Panc1 (cell line): Measurements from ENCODE around the gene FAM89A. TPM values are rescaled to one million over a fixed set of nuclear protein-coding genes. Genes with fewer than 3 reads are reported as not detected.
A peak's percentile ranks its signal among the peaks of the same experiment; 100 is the strongest.

Source experiments
- ATAC-seq: fragments of 200-7000 bp; cut with Tn5 transposase; 2 replicates; pipeline ENCODE4 v1.9.1; 2020; ENCODE audit warnings: mild to moderate bottlenecking, moderate library complexity
- BruUV-seq: library from RNA; stranded (reverse); fragments of 400-500 nt; replicated peaks from 2 replicates; lab custom pipeline; 2021; lab: Mats Ljungman, UMichigan
- CTCF ChIA-PET: fragments of 300-600 bp; sonication (Branson Sonifier 250); formaldehyde crosslinking; loops from one replicate; lab custom pipeline; 2022; ENCODE audit warnings: antibody characterized with exemption; lab: Charles Lee
- POLR2A ChIA-PET: fragments of 300-600 bp; sonication (Branson Sonifier 250); formaldehyde crosslinking; loops from one replicate; lab custom pipeline; 2022; ENCODE audit warnings: antibody characterized with exemption; lab: Charles Lee
- DNase-seq: peaks from one replicate; pipeline ENCODE4 v3.0.0-alpha.2; 2010; ENCODE audit warnings: low read depth, low spot score
- H3K27ac ChIP-seq: 2 replicates; pipeline ENCODE4 v1.5.1; 2011; ENCODE audit warnings: mild to moderate bottlenecking, low read length, inconsistent platforms
- H3K27me3 ChIP-seq: fragments of 200-500 bp; sonication (Bioruptor generic); 2 replicates; pipeline ENCODE4 v1.6.0; 2014; ENCODE audit warnings: low read length, inconsistent platforms; ENCODE audit not compliant: control insufficient read depth, insufficient read depth
- H3K36me3 ChIP-seq: fragments of 200-500 bp; sonication (Bioruptor generic); 2 replicates; pipeline ENCODE4 v1.5.1; 2014; ENCODE audit warnings: inconsistent platforms, mild to moderate bottlenecking, low read length, moderate library complexity; ENCODE audit not compliant: control insufficient read depth, insufficient read depth
- H3K4me1 ChIP-seq: 2 replicates; pipeline ENCODE4 v1.5.1; 2011; ENCODE audit warnings: inconsistent platforms, mild to moderate bottlenecking, low read length, moderate library complexity; ENCODE audit not compliant: control insufficient read depth, insufficient read depth
- H3K4me3 ChIP-seq, 2 experiments: 2 replicates each; pipeline ENCODE4 v1.5.1; 2011 to 2012; ENCODE audit warnings: low read depth in 2 of 2, low read length in 2 of 2, mild to moderate bottlenecking in 2 of 2, inconsistent platforms in 1 of 2, moderate library complexity in 1 of 2
- H3K9me3 ChIP-seq: fragments of 200-500 bp; sonication (Bioruptor generic); 2 replicates; pipeline ENCODE4 v1.5.1; 2014; ENCODE audit warnings: low read depth, mild to moderate bottlenecking, inconsistent platforms, low read length, moderate library complexity; ENCODE audit not compliant: control insufficient read depth, insufficient read depth
- CTCF ChIP-seq: fragments of 450-650 bp; IDR thresholded peaks from 2 replicates; pipeline ENCODE4 v1.5.1; 2017; ENCODE audit warnings: mild to moderate bottlenecking
- POLR2AphosphoS5 ChIP-seq: IDR thresholded peaks from 2 replicates; pipeline ENCODE4 v1.6.1; 2012; ENCODE audit warnings: mild to moderate bottlenecking, low read depth, low read length, moderate library complexity
- SIN3A ChIP-seq: IDR thresholded peaks from 2 replicates; pipeline ENCODE4 v1.6.1; 2012; ENCODE audit warnings: low read depth, mild to moderate bottlenecking, low read length, moderate library complexity, borderline replicate concordance; ENCODE audit not compliant: insufficient read depth
- TCF7L2 ChIP-seq: IDR thresholded peaks from 2 replicates; pipeline ENCODE4 v1.6.1; 2011; ENCODE audit warnings: mild to moderate bottlenecking, low read depth, low read length, inconsistent platforms
- in situ Hi-C: cut with HindIII; loops from 2 replicates; pipeline ENCODE4 v1.10.0; 2016; ENCODE audit warnings: low sequenced_read_pairs, low pct_unique_long_range_greater_than_20kb
- intact Hi-C: fragments of 100-400 bp; cut with micrococcal nuclease; formaldehyde crosslinking; loops from one replicate; pipeline ENCODE4 v1.10.0; 2022; ENCODE audit not compliant: unreplicated experiment
- total RNA-seq: library from RNA; stranded (reverse); gene quantifications from one replicate; pipeline ENCODE4 v1.2.1, GENCODE V29; 2021; ENCODE audit not compliant: unreplicated experiment
- TF ChIP-seq, protein P1 (sequence below), 2 experiments: IDR thresholded peaks; 2 replicates each; pipeline ENCODE4 v1.6.1; 2011 to 2012; ENCODE audit warnings: low read depth in 2 of 2, control low read depth in 1 of 2, low read length in 1 of 2, mild to moderate bottlenecking in 1 of 2, moderate library complexity in 1 of 2; ENCODE audit not compliant: insufficient read depth in 1 of 2

FAM89A gene
- total RNA-seq, 1 experiment from 2014 or later: 2.2 TPM

- intact Hi-C loops: no loop called here
- CTCF ChIA-PET: no interaction called here
- ATAC-seq: peak; percentile 13
Observed at GRCh38 chr1:230977761-230978490, 62.1 kb downstream of the FAM89A start.

GRCh38 chr1:230976825-230977747 is 63.0 kb downstream of the FAM89A start:
- POLR2A ChIA-PET: no interaction called here
- no peaks in the 10 kb centered on the region for H3K27me3 ChIP-seq

More at GRCh38 chr1:230977761-230978490, 62.1 kb downstream of the FAM89A start:
- POLR2A ChIA-PET: no interaction called here
- DNase-seq: no peak
- Histone ChIP-seq H3K27ac (peak overlapping the region; percentile 54), H3K27me3 (no peaks in the 10 kb centered on the region), H3K36me3 (peaks cover 2% of the 10 kb centered on the region), H3K9me3 (no peaks in the 10 kb centered on the region), H3K4me1 (peaks cover 9% of the 10 kb centered on the region), H3K4me3 (peak overlapping the region; percentile 95 to 96)
- TF ChIP-seq, protein P1, sequence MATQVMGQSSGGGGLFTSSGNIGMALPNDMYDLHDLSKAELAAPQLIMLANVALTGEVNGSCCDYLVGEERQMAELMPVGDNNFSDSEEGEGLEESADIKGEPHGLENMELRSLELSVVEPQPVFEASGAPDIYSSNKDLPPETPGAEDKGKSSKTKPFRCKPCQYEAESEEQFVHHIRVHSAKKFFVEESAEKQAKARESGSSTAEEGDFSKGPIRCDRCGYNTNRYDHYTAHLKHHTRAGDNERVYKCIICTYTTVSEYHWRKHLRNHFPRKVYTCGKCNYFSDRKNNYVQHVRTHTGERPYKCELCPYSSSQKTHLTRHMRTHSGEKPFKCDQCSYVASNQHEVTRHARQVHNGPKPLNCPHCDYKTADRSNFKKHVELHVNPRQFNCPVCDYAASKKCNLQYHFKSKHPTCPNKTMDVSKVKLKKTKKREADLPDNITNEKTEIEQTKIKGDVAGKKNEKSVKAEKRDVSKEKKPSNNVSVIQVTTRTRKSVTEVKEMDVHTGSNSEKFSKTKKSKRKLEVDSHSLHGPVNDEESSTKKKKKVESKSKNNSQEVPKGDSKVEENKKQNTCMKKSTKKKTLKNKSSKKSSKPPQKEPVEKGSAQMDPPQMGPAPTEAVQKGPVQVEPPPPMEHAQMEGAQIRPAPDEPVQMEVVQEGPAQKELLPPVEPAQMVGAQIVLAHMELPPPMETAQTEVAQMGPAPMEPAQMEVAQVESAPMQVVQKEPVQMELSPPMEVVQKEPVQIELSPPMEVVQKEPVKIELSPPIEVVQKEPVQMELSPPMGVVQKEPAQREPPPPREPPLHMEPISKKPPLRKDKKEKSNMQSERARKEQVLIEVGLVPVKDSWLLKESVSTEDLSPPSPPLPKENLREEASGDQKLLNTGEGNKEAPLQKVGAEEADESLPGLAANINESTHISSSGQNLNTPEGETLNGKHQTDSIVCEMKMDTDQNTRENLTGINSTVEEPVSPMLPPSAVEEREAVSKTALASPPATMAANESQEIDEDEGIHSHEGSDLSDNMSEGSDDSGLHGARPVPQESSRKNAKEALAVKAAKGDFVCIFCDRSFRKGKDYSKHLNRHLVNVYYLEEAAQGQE (IDR thresholded peaks at IDR 0.05; ENCODE audit: insufficient read depth in 1 of 2, low read depth in 2 of 2, low read length in 1 of 2): no peak
- BruUV-seq: no TSS peak
- in situ Hi-C loops: no loop called here

More at GRCh38 chr1:230976825-230977747, 63.0 kb downstream of the FAM89A start:
- intact Hi-C loops: no loop called here
- Histone ChIP-seq H3K4me3 (peak overlapping the region; percentile 95 to 96), H3K36me3 (peaks cover 2% of the 10 kb centered on the region), H3K27ac (peak overlapping the region; percentile 54), H3K9me3 (no peaks in the 10 kb centered on the region), H3K4me1 (peaks cover 9% of the 10 kb centered on the region)
- CTCF ChIA-PET: no interaction called here
- TSS peak; percentile 48 for BruUV-seq
- TF ChIP-seq CTCF (no peak), TCF7L2 (no peak), POLR2AphosphoS5 (no peak), SIN3A (no peak)
- TF ChIP-seq, protein P1 (IDR thresholded peaks at IDR 0.05; ENCODE audit: insufficient read depth in 1 of 2, low read depth in 2 of 2, low read length in 1 of 2): no peak
- ATAC-seq: no peak
- no peak for DNase-seq
- in situ Hi-C loops: no loop called here
